ENCODE measurements around the gene TMEM150B. TPM values are rescaled to one million over a fixed set of nuclear protein-coding genes. Genes with fewer than 3 reads are reported as not detected.

Gene TMEM150B, protein sequence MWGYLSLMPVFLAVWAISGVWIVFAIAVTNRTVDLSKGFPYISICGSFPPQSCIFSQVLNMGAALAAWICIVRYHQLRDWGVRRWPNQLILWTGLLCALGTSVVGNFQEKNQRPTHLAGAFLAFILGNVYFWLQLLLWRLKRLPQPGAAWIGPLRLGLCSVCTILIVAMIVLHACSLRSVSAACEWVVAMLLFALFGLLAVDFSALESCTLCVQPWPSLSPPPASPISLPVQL
- total RNA-seq (2022; extraction: Qiagen RNA extraction; ENCODE audit: low read depth) = not detected in 5 replicates

DNA sequence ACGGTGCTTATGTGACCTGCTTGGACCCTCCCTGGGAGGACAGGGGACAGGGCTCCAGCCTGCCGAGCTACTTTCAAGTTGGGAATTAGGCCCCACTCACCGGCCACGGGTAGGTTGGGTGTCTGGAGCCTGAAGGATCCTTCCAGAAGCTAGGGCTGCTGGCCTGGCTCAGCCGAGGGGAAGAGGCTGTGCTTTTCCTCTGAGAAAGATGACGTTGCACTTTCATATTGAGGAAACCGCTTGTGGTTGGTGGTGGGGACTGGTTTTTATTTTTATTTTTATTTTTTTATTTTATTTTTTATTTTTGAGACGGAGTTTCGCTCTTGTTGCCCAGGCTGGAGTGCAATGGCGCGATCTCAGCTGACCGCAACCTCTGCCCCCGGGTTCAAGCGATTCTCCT, at the start of gene TMEM150B:
Gene TMEM150B (minus strand): TSS at position 170 of the 400 bp plus-strand sequence. CDS start 4,305 bp downstream, outside the sequence.

DNA sequence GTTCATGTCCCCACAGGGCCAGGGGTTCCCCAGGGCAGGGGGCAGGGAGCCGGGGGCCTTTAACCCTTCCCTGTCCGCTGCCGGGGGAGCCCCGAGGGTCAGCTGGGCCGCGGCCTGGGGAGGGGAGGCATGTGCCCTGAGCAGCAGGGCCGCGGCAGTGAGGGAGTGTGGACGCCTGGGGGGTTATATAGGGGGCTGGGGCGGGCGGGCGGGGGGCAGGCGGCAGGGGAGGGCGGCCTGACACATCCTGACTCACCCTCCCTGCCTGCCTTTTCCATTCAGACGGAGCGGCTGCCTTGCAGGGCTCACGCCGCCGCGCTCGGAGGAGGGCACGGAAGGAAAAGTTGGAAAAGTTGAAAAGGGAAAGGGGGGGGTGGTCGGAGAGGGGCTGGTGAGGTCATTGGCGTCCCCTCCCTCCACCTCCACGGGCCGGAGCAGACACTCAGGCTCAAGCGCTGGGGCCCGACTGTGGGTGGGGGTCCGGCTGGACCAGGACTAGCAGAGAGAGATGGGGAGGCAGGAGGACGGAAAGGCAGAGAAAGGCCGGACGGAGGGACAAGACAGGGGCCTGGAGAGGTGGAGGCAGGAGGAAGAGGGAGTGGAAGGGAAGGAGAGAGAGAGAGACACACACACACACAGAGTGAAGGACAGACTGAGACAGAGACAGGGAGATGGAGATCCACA, 45.3 kb upstream of the TMEM150B start, which contains the start of gene IL11:
Gene IL11 (minus strand): TSS at position 159 of the 684 bp plus-strand sequence. CDS start 153 bp downstream, at position 6.

DNA sequence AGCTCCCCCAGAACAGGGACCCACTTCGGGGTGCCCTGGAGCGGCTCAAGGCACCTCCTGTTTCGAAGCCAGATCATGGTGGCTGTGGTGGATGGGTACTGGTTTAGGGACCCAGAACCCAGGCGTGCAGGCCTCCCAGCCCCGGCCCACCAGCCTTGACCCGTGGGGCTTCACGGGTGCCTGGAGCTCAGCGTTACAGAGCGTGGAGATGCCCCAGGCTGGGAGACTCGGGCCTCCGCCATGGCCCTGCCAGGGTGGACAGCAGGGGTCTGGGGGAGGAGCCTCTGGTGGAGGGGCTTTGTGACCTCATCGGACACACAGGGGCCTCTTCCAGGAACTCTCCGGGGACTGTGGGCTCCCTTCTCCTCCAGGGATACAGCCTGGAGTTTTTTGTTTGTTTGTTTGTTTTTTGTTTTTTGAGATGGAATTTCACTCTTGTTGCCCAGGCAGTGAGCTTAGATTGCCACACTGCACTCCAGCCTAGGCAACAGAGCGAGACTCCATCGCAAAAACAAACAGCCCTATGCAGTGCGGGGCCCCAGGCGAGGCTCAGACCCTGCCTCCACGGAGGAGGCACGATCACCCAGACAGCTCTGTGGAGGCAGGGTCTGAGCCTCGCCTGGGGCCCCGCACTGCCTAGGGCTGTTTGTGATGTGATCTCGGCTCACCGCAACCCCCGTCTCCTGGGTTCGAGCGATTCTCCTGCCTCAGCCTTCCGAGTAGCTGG, 38.0 kb upstream of the TMEM150B start, which contains the start of gene GARIN5B:
Gene GARIN5B (minus strand): TSS at position 271 of the 727 bp plus-strand sequence. CDS start 194 bp downstream, at position 77.

DNA sequence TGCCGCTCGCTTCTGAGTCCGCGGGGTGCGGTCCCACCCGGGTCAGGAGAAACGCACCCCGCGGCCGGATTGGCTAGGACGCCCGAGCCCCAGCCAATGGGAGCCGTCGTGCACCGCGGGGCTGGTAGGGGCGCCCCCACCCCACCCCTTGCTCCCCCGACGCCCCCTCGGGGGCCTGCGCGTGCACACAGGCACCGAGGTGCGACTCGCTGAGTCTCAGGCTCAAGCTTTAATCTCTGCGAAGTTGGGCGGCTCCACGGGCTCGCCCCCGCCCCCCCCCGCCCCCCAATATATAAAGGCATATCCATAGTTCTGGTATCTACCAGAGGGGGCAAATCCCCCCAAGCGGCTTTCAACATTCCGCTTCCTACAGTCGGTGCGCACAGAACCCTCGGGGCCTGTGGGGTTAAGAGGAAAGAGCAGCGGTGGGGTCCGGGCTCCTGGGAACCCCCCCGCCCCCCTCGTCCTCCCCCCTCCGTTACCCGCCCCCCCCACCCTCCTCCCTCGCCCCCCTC, 29.6 kb upstream of the TMEM150B start, which contains the start of gene COX6B2:
Gene COX6B2 (minus strand): TSS at position 22 of the 515 bp plus-strand sequence. CDS start 198 bp downstream, outside the sequence.

DNA sequence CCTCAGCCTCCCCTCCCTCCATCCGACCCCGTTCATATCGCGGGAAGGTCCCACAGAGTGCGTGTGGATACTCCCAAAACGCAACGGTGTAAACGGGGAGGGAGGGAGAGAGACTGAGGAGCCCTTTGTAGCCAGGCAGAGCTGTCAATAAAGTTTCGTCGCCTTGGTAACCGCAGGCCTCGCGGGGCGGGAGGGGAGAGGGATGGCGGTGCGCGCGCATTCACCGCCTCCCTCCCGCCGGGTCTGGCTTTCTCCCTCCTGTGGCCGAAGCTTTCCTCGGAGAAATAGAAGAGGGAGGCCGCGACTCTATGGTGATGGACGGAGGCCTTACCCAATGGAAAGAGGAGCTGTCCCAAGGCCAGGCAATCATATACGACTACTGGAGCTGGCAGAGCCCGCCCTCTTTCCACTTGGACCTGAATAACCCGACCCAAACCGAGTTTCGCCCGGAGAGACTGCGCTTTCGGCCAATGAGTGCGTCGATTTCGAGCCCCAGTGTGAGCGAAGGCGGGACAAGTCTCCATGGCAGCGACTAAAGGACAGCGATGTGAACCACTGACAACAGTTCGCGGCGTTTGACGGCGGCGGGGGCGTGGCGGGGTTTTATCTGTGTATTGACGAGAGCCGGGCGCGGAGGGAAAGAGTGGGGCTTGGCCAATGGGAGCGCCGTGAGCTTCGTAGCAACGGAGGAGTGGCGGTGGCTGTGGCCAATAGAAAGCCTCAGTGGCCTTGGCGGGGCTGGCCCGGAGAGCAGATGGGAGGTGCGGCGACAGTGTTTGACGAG, 14.2 kb upstream of the TMEM150B start, which contains the start of gene KMT5C:
Gene KMT5C (plus strand): TSS at position 772 of the 784 bp plus-strand sequence. CDS start 2,061 bp downstream, outside the sequence.

DNA sequence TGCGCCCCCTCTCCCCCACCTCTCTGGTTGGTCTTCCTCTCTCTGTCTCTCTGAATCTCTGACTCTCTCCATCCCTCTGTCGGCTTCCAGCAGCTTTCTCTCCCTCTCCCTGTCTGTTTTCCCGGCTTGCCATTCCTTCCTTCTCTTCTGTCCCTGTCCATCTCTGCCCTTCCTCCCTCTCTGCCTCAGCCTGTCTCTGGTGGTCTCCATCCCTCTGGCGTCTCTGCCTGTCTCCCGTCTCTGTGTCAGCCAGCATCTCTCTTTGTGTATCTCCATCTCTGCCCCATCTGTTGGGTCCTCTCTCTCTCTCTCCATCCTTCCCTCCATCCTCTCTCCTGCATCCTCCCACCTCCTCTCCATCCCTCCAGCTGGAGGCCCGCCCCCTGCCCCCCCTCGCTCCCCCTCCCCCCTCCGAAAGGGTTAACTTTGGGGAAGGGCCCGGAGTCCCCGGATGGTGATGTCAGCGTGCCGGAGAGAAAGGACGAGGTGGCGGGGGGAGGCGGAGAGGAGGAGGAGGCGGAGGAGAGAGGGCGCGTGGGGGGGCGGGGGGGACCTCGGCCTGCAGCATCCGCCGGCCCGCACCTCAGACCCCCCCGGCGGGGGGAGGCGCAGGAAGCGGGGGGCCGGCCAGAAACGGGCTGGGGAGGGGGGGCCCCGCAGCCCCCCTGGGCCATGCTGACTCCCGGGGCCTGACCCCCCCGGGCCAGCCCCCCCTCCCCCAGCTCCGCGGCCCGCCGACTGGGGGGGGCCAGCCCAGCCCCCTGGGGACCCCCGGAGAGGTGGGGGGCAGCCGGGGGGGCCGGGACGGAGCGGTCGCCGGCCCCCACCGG, 41.4 kb downstream of the TMEM150B start, which contains the start of gene BRSK1:
Gene BRSK1 (plus strand): TSS at position 450 of the 830 bp plus-strand sequence. CDS start 446 bp downstream, outside the sequence.

DNA sequence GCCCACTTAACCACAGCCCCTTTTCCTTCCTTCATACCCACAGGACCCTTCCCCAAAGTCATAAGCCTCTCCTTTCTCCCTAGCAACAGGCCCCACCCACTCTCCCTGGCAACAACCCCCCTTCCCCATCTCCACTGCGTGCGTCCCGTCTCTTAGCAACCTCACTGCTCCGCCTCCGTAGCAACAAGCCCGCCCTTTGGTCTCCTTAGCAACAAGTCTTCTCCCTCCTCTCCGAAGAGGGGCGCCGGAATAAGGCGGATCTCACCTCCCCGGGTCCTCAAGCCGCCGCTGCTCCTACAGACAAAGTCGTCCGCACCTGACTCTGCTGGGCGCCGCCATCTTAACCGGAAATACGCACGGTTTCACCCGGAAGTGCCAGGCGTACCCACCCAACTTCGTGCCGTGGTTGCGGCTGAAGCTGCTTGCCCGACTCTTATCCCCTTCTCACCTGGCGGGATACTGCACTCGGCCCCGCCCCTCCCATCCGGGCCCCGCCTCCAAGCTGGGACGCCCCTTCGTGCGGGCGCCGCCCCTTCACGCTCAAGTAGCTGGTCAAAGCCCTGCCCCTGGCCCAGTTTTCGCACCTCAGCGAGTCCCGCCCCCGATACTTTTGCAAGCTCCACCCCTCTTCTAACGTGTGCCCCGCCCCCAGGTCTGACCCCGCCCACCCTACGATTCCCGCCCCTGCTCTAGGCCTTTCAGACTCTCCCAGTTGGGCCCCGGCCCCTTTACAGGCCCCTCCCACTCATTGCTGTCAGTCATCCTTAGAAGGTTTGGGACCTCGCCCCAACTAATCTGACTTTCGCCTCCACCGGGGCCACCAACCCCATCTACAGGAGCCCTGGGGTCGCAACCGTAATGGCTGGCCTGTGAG, 45.1 kb downstream of the TMEM150B start, which contains the start of gene HSPBP1:
Gene HSPBP1 (minus strand): TSS at position 341 of the 874 bp plus-strand sequence. CDS start 502 bp downstream, outside the sequence.

Other genes with a start within 250 kb of the TMEM150B start
- 2.8 to 5.9 TPM (median 5.7 TPM) in 5 replicates for gene EPS8L1, start 249.5 kb downstream of the TMEM150B start, total RNA-seq (2022; extraction: Qiagen RNA extraction; ENCODE audit: low read depth)
- gene PPP1R12C, start 207.7 kb downstream of the TMEM150B start, total RNA-seq (2022; extraction: Qiagen RNA extraction; ENCODE audit: low read depth) = 57.3 to 91.8 TPM (median 81.7 TPM) in 5 replicates
- gene TNNT1, start 176.1 kb downstream of the TMEM150B start, total RNA-seq (2022; extraction: Qiagen RNA extraction; ENCODE audit: low read depth) = 116 to 141 TPM (median 128 TPM) in 5 replicates
- gene TNNI3, start 167.6 kb downstream of the TMEM150B start, total RNA-seq (2022; extraction: Qiagen RNA extraction; ENCODE audit: low read depth) = 7.0 to 9.0 TPM (median 8.4 TPM) in 5 replicates
- gene DNAAF3, start 158.7 kb downstream of the TMEM150B start, total RNA-seq (2022; extraction: Qiagen RNA extraction; ENCODE audit: low read depth) = 5.6 to 6.5 TPM (median 6.0 TPM) in 5 replicates
- 2.5 to 5.1 TPM (median 3.9 TPM) in 5 replicates for gene SYT5, start 145.1 kb downstream of the TMEM150B start, total RNA-seq (2022; extraction: Qiagen RNA extraction; ENCODE audit: low read depth)
- gene PTPRH, start 115.8 kb downstream of the TMEM150B start, total RNA-seq (2022; extraction: Qiagen RNA extraction; ENCODE audit: low read depth) = 3.7 to 7.4 TPM (median 4.9 TPM) in 5 replicates
- 3.2 to 7.0 TPM (median 4.7 TPM) in 5 replicates for gene TMEM86B, start 96.6 kb downstream of the TMEM150B start, total RNA-seq (2022; extraction: Qiagen RNA extraction; ENCODE audit: low read depth)
- 93.5 to 137 TPM (median 122 TPM) in 5 replicates for gene PPP6R1, start 66.3 kb downstream of the TMEM150B start, total RNA-seq (2022; extraction: Qiagen RNA extraction; ENCODE audit: low read depth)
- 118 to 148 TPM (median 139 TPM) in 5 replicates for gene HSPBP1, start 45.2 kb downstream of the TMEM150B start, total RNA-seq (2022; extraction: Qiagen RNA extraction; ENCODE audit: low read depth)
- gene BRSK1, start 41.3 kb downstream of the TMEM150B start, total RNA-seq (2022; extraction: Qiagen RNA extraction; ENCODE audit: low read depth) = 3.4 to 5.4 TPM (median 4.8 TPM) in 5 replicates
- 7.5 to 12.2 TPM (median 9.8 TPM) in 5 replicates for gene KMT5C, start 14.5 kb upstream of the TMEM150B start, total RNA-seq (2022; extraction: Qiagen RNA extraction; ENCODE audit: low read depth)
- 0.93 to 1.6 TPM (median 1.0 TPM) in 5 replicates for gene COX6B2, start 29.4 kb upstream of the TMEM150B start, total RNA-seq (2022; extraction: Qiagen RNA extraction; ENCODE audit: low read depth)
- 0.11 to 0.24 TPM (median 0.18 TPM) in 5 replicates for gene GARIN5B, start 37.9 kb upstream of the TMEM150B start, total RNA-seq (2022; extraction: Qiagen RNA extraction; ENCODE audit: low read depth)
- gene IL11, start 45.1 kb upstream of the TMEM150B start, total RNA-seq (2022; extraction: Qiagen RNA extraction; ENCODE audit: low read depth) = 80.6 to 115 TPM (median 100 TPM) in 5 replicates
- 1.2 to 3.3 TPM (median 2.2 TPM) in 5 replicates for gene TMEM190, start 51.5 kb upstream of the TMEM150B start, total RNA-seq (2022; extraction: Qiagen RNA extraction; ENCODE audit: low read depth)
- gene TMEM238, start 59.0 kb upstream of the TMEM150B start, total RNA-seq (2022; extraction: Qiagen RNA extraction; ENCODE audit: low read depth) = 2.3 to 10.5 TPM (median 6.4 TPM) in 5 replicates
- gene RPL28, start 60.6 kb upstream of the TMEM150B start, total RNA-seq (2022; extraction: Qiagen RNA extraction; ENCODE audit: low read depth) = 2,493 to 3,190 TPM (median 2,735 TPM) in 5 replicates
- 269 to 476 TPM (median 433 TPM) in 5 replicates for gene UBE2S, start 82.4 kb upstream of the TMEM150B start, total RNA-seq (2022; extraction: Qiagen RNA extraction; ENCODE audit: low read depth)
- 0.01 TPM in 1 of 5 replicates, not detected in the others for gene SHISA7, start 118.0 kb upstream of the TMEM150B start, total RNA-seq (2022; extraction: Qiagen RNA extraction; ENCODE audit: low read depth)
- 54.0 to 64.5 TPM (median 63.3 TPM) in 5 replicates for gene ISOC2, start 136.3 kb upstream of the TMEM150B start, total RNA-seq (2022; extraction: Qiagen RNA extraction; ENCODE audit: low read depth)
- not detected in 5 replicates for gene C19orf85, start 139.4 kb upstream of the TMEM150B start, total RNA-seq (2022; extraction: Qiagen RNA extraction; ENCODE audit: low read depth)
- gene ZNF628, start 151.3 kb upstream of the TMEM150B start, total RNA-seq (2022; extraction: Qiagen RNA extraction; ENCODE audit: low read depth) = 3.7 to 10.2 TPM (median 6.9 TPM) in 5 replicates
- 38.9 to 58.1 TPM (median 52.3 TPM) in 5 replicates for gene NAT14, start 159.8 kb upstream of the TMEM150B start, total RNA-seq (2022; extraction: Qiagen RNA extraction; ENCODE audit: low read depth)
- gene SSC5D, start 163.1 kb upstream of the TMEM150B start, total RNA-seq (2022; extraction: Qiagen RNA extraction; ENCODE audit: low read depth) = 0.57 to 1.6 TPM (median 0.99 TPM) in 5 replicates
- gene SBK2, start 211.8 kb upstream of the TMEM150B start, total RNA-seq (2022; extraction: Qiagen RNA extraction; ENCODE audit: low read depth) = 2.0 to 2.9 TPM (median 2.2 TPM) in 5 replicates
- 1.7 to 2.4 TPM (median 2.2 TPM) in 5 replicates for gene SBK3, start 220.2 kb upstream of the TMEM150B start, total RNA-seq (2022; extraction: Qiagen RNA extraction; ENCODE audit: low read depth)